ENCODE data around the gene ACTG1.

ACTG1 gene

DNA sequence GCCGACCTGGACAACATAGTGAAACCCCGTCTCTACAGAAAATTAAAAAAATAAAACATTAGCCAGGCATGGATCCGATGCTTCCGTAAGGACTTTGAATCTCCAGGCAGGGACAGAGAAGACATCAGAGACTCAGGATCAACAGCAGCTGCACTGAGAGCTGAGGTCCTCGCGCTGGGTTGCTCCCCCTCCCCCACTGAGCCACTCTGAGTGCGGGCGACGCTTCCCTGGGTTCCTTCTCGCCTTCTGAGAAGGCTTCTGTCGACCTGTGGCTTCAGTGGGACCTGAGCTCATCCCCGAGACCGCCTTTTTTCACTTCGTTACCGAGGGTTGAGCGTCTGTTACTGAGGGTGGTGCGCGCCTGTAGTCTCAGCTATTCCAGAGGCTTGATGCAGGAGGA is 20.4 kb downstream of the ACTG1 start:
- DNase-seq, result no peak

DNA sequence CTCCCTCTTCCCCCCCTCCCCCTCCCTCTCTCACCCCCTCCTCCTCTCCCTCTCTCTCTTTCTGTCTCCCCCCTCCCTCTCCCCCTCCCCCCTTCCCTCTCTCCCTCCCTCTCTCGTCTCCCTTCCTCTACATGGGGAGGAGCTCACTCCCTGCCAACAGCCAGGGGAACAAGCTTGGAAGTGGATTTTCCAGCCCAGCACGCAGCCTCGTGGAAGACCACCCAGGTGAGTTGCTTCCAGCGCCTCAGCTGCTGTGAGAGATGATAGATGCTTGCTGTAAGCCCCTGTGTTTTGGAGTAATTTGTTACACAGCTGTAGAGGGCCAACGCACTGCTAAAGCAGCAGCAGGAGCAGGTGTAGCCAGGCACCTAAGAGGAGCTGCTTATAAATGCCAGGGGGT is 20.8 kb downstream of the ACTG1 start:
- no peak for DNase-seq

DNA sequence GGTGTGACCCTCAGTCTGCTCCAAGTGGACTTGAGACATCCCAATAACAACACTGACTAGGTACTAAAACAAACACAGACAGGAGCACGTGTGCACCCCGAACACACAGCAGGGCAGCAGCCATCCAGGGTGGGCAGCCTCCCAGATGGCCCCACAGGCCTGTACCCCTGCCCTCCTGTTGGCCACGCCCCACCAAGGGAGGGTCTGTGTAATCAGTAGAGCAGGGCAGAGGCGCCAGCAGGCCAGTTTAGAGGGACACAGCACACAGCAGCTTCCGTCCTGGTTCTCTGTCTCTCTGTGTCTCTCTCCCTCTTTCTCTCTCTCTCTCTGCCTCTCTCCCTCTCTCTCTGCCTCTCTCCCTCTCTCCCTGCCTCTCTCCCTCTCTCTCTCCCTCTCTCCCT is 21.4 kb downstream of the ACTG1 start:
- no peak for DNase-seq

DNA sequence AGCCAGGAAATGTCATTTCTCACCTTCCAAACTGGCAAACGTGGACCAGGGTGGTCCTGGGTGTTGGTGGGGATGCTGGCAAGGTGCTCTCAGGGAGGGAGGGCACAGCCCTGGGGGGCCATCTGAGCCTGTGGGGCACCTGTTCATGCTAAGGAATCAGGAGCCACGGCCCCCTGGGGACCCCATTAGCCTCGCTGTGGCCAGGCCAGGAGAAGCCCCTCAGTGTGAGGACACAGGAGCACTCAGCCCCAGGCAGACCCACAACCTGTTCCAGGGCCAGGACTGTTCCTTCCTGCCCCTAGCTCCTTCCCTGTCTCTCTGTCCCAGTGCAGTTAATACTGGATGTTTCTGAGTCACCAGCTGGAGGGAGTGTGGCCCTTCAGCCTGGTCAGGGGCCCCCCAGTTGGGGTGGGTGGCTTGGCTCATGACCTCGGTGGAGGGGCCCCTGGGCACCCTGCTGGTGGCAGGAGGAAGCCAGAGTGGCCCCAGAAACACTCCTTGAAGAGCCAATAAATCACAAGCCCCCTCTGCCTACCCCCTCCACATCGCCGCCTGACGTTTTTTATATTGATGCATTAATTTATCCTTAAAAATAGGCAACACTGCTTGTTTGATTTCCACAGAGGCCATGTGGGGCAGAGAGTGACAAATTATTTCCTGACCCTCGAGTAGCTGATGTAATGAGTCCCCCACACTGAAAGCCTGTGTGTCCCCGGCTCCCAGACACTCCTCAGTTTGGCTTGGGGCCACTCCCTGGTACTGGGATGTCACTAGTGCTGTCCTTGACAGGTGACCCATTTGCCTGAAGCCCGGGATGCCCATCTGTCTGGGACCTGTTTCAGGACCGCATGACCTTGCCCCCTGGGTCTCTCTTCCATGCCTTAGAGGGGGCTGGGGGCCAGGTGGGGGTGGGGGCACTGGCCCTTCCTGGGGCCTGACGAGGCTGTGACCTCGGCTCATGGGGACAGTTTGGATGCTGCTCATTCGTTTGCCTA is 22.3 kb downstream of the ACTG1 start:
- no peak for DNase-seq

DNA sequence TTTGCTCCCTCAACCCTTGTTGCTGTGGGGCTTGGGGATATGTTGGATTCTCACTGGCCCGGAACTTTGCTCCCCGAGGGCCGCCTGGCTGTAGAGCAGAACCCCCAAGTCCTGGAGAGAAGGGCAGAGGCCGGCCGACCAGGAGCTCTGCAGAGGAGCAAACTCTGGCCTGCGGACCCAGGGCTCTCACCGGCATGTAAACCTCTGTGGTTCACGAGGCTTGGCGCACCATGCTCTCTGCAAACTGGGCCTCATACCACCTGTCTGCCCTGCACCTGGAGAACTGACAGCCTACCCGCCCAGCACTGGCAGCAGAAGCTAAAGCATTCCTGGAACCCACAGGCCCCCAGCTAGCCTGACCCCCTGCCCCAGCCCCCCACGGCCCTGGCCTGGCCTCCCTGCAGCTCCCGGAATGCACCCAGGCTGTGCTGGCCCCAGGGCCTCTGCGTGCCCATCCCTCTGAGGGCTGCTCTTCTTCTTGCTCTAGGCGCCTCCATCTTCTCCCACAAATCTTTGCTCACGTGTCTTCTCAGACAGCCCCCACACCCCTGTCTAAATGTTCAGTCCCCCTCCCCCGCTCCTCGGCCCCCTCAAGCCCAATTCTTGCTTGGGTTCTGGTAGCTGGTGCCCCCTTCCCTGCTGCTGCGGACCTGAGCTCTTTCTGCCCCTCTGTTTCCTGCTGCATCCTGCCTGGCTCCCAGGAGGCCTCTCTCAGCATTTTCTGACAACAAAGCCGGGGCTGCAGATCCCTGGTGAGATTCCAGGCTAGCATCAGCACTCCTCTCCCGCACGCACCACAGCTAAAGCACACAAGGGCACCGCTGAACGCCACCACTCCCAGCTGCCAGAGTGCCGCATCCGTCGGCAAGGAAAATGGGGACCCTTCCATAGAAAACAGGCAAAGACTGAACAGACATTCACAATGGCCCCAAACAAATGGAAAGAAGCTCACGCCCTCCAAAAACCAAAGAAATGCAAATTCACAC is 23.3 kb downstream of the ACTG1 start:
- DNase-seq, result no peak

DNA sequence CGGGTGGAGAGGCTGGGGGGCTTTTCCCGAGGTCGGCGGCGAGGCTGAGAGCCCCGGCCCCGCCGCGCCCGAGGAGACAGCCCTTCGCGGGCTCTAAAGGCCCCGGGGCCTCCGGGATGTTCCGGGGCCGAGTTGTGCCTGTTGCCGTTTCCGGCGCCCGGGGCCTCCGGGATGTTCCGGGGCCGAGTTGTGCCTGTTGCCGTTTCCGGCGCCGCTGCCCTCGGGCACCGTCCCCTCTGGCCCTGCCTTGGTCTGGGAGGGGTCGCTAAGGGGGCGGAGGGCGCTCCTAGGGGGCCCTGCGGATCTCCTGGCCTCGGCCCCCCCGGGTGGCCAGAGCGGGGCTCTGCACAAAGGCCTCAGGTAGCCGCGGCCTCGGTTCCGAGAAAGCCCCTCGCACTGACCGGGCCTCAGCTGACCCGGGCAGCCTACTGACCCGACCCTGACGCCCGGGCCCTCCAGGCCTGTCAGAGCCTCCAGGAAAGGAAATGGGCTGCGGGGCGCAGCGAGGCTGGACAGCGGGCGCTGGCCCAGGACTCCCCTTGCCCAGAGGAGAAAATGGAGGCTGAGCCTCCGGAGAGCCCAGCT is 24.2 kb downstream of the ACTG1 start:
- DNase-seq, result no peak

DNA sequence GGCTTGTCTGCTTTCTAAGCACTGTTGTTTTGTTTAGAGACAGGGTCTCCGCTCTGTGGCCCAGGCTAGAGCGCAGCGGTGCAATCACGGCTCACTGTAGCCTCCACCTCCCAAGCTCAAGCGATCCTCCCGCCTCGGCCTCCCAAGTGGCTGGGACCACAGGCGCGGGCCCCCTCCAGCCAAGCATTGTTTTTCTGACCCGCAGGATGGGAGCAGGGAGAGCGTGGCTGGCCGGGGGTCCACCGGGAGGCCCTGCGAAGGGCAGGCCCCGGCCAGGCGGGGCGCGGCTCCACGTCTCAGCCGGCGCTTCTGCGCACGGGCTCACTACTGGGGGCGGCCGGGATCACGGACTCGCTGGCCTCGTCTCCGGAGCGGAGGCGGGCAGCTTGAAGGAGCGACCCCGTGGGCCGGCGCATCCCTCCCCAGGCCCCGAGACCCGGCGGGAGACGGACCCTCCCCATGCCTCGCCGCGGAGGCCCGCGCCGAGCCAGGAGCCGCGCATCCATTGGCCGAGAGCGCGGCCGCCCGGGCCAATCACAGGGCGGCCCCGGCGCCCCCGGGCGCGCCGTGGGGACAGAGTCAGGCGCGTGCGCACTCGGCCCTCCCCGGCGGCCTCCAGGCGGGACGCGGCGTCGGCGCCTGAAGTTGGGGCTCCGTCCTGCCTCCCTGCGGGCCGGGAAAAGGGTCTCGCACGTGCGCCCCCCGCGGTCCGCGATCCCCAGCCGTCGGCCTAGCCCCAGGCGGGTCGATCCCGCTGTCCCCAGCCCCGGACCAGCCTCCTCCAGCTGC is 24.9 kb downstream of the ACTG1 start:
- DNase-seq, result peak; percentile 83

DNA sequence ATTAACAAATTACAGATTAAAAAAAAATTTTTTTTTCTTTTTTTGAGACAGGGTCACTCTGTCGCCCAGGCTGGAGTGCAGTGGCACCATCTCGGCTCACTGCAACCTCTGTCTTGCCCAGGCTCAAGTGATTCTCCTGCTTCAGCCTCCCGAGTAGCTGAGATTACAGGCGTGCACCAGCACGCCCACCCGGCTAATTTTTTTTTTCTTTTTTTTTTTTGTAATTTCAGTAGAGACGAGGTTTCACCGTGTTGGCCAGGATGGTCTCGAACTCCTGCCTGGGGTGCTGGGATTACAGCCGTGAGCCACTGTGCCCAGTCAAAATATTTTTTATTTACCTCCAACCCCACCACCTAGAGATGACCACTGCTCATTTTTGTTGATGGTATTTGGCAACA is 25.5 kb downstream of the ACTG1 start:
- no peak for DNase-seq

DNA sequence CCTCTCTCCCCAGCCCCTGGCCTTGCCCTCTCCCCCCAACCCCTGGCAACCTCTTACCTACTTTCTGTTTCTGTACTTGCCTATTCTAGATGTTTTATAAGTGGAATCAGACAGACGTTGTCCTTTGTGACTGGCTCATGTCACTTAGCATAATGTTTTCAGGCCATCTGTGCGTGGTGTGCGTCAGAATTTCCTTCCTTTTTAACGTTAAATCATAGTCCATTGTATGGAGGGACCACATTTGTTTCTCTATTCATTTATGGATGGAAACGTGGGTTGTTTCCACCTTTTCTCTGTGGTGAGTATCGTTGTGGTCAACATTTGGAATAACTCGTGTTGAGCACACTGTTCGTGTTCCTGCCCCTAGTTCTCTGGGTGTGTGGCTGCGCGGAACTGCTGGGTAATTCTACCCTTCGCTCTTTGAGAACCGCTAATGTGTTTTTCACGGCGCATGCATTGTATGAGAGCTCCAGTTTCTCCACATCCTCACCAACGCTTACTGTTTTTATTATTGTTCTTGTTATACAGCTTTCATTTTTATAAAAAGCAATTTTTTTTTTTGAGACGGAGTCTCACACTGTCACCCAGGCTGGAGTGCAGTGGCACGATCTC is 26.3 kb downstream of the ACTG1 start:
- no peak for DNase-seq

DNA sequence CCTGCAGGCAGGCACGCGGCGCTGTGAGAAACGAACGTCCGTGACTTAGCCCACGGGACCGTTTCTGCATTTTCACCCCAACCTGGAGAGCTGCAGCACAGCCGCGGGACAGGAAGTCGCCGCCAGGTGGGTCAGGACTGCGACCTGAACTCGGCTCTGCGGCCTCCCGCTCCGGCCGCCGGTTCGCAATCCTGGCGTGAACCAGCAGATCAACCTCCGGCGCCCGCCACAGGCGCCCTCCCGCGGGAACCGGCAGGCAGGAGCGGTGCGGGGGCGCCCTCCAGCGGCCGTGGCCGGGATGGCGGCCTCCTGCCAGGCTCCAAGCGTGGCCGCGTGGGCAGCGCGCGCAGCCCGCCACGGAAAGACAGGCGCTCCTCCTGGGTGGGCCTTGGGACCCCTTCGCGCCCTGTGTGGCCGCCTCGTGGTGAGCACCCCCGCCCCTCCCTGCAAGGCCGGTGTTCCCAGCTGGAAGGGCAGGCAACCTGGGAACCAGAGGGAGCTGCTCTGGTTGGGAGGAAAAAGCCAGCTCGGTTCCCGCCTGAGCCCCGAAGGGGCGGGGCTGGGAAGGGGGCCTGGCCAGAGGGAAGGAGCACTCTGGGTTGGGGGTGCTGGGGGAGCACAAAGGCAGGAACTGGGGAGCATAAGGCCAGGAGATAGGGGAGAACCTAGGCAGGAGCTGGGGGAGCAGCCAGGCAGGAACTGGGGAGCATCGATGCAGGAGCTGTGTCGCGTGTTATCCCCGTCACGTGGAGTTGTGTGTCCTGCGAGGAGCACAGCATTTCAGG is 28.2 kb downstream of the ACTG1 start:
- peak; percentile 89 for DNase-seq

DNA sequence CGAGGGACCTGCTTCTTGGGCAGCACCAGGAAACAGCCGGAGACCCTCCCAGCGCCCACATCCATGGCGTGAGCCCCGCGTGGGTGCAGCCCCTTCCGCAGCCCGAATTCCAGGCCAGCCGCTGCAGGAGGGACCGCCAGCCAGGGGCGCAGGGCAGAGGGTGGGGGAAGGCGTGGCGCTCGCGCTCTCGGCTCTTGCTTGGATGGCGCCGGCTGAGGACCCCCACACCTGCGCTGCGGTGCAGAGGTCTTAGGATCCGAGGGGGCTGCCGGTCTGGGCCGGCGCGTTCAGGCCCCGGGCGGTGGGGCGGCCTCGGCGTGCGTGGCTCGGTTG is 28.8 kb downstream of the ACTG1 start:
- no peak for DNase-seq

DNA sequence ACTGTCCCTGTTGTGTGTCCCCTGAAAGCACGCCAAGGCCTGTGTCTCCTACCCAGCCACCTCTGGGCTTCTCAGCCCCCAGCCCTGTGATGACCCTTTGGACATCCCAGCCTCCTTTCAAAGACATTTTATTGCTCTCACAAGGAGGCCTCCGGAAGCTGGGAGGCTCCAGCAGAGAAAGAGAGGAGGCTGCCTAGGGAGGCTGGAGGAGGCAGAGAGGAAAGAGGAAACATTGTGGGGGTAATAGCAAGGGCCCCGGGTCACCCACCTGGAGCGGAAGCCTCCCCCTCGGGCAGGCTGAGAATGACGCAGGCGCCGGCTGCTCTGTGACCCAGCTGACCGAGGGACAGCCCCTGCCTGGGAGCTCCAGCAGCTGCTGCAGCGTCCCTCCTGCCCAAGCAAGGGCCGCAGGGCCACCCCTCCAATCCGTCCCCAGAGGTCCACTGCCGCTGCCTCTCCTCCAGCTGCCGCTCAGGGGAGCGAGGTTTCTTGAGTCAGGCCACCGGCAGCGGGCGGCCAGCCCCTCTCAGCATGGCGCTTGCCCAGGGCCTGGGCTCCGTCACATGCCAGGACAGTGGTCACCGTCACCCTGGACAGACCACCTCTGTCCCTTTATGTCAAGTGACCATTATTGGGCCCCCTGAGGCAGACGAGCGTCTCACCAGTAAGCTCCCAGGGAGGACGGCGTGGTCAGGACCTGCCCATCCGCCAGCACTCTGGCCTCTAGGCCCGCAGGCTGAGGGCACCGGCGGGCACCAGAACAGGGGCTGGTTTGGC is 29.3 kb downstream of the ACTG1 start:
- DNase-seq, result no peak

DNA sequence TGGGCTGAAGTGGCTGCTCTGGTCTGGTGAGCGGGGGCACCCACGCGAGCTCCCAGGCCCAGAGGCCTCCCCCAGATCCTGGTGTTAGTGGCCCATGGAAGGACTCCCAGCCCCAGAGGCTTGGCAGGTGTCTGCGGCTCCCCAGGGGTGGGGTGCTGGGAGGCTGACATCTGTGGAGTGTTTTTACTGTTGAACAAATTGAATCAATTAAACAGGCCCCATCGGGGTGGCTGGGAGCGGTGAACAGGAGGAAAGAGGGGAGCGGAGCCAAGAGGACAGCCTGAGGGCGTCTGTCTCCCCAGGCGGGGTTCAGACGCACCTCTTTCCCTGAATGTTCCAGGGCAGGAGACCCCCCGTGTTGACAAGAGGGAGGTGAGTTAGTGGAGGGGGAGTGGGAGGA is 29.9 kb downstream of the ACTG1 start:
- no peak for DNase-seq

DNA sequence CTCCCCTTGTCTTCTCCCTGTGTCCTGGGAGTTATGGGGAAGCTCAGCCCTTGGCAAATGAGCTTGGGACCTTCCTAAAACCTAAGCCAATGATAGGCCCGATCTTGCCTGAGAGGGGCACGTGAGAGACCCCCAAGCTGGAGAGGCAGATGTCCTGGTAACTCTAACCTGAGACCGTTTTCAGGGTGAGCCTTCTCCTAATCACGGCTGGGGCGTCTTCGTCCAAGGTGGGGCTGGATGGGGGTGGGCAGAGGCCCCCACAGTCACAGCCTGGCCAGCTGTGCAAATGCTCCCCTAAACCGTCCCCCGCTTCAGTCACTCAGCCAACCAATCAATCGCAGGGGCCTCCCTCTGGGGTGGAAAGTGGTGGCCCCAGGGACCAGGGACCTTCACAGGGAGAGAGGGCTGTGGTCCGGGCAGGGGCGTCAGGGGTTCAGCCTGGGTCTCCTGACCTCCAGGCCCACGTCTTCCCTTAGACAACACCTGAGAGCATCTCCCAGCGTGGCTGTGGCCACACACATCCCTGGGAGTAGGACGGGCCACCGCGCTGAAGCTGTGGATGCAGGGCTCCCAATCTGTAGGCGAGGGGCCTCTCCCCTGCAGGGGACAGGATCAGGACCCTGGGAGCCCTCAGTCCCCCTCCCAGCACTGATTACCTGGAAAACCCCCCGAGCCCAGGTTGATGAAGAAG is 30.6 kb downstream of the ACTG1 start:
- DNase-seq, result no peak

DNA sequence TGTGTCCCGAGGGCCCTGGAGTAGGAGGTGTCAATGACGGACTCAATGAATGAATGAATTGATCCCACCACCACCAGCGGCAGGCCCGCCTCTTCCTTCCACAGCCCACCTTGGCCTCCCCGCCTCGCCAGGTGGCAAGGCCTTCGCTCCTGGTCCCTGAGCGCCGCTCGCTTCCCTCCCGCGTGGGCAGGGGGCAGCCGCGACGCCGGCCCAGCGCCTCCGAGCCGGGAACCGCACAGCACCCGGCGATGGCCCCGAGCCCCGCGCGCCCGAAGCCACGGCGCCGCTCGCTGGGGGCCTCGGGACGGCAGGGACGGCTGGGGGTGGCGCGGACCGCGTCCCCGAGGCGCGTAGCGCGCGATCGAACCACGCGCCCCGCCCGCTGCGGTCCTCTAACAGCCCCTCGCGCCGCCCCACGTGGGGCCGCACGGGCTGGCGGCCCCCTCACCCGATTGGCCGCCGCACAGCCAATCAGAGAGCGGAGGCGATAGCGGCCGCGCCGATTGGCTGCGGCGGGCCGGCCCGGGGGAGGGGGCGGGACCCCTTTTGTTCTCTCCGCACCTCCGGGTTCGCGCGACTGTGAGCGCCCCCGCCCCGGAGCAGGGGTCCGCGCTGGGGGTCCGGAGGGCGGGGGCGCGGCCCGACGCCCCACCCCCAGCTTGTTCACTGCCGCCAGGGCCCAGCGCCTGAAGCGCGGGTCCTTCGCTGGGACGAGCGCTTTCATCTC is 31.4 kb downstream of the ACTG1 start:
- peak; percentile 92 for DNase-seq

DNA sequence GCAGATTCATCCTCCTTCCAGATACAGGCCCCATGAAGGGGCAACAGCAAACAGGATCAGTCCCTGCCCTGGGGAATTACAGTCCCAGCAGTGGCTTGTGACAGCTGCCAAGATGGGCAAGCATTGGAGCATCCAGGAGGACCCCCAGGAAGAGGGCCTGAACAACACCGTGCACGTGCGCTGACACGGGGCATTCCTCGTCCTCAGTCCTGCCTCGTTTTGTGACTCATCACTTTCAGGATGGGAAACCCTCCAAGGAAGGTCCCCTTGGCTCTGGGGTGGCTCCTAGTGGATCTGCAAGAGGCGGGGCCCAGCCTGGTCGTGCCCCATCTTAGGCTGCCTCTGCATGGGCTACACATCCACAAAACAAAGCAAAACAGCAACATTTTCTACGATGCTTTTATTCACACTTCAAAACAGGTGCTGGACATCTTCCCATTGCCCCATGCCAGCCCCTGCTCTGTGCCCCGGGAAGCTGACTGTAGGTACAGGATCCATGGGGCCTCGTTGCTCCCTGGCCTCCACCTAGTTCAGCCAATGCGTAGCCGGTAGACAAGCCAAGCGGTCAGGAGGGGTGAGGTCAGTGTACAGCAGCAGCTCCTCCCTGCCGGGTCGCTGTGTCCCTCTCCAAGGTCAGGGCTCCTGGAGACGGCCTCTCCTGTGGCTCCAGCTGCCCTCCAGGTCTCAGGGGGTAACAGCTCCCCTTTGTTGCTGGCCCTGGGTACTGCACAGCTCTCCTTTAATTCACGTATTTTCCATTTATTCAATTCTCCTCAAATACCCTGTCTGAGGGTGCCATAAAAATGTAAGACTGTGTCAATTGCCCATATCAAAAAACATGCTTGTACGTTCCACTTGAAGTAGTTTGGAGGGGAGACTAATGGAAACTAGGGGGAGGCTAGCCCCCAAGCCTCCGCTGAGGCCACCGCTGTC is 32.2 kb downstream of the ACTG1 start:
- DNase-seq, result no peak

DNA sequence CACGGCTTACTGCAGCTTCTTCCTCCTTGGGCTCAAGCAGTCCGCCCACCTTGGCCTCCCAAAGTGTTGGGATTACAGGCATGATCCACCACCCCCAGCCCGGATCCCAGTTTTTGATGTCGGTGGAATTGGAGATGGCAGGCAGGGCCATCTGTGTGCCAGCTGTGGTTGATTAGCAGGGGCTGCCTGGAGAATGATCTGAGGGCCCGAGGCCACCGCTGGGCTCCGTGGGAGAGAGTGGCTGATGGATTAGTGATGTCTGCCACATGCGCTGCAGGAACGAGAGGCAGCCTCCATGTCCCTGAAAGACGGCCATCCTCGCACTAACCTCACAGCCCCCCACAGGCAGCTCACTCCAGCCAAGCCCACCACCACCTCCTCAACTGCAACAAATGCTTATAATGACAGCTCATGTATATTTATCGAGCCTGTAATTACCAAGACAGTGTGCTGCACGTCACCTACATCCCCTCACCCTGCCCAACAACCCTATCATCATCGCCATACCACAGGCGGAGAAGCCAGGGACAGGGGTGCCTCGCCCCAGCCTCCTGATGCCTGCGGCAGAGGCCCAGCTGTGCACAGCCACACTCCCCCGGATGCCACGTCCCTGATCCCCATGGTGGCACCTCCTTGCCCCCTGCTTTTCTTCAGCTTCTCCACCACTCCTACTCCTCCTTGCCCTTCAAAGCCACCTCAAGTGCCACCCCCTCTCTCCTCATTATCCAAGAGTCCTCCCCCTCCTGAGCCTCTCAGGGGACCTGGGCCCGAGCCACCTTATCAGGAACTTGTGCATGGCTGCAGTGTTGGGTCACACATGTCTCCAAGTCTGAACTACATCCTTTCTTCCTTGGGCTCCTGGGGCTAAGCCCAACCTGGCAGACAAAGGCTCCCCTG is 33.2 kb downstream of the ACTG1 start:
- DNase-seq, result no peak
